ENCODE measurements around the gene SEZ6. TPM values are rescaled to one million over a fixed set of nuclear protein-coding genes. Genes with fewer than 3 reads are reported as not detected.

SEZ6 gene
- total and polyA plus RNA-seq, 2 of the 4 experiments (the other 2 are of a cell fraction): not detected

DNA sequence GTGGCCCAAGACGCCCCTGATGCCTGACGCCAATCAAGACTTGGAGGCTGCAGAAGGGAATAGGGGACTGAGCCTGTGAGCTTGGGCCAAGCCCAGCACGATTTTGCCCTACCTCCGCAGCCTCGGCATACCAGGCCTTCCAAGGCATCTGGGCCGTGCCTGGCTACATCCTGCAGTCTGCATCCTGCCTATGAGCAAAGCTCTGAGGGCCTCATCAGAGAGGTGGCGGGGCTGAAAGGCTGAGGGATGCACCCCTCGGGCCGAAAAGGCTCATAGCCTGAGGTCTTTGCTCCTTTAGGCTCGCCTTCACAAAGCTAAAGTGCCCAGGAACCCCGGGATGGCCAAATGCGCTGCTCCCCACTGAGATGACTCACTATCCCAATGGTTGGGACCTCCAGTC lies 2.5 kb downstream of the SEZ6 start:
- Histone ChIP-seq H4K8ac (ENCODE audit: low read depth in 2 of 2, low read length in 2 of 2) (no peak overlapping the region), H2BK15ac (ENCODE audit: low read depth, low read length) (no peak overlapping the region), H4K20me1 (ENCODE audit: insufficient read depth, low read length) (peaks cover 3% of the 10 kb centered on the region; the same call in 1 of the 2 replicates), H3K36me3 (ENCODE audit: control insufficient read depth, insufficient read depth, low read length) (no peaks in the 10 kb centered on the region), H2BK20ac (ENCODE audit: low read depth, low read length) (no peak overlapping the region), H3K4ac (ENCODE audit: low read depth, low read length) (no peak overlapping the region), H2BK120ac (ENCODE audit: low read depth, low read length) (no peak overlapping the region), H3K23ac (ENCODE audit: low read depth, low read length) (no peak overlapping the region), H3K4me1 (ENCODE audit: control insufficient read depth, insufficient read depth, low read length) (peaks cover 3% of the 10 kb centered on the region), H3K27me3 (ENCODE audit: control insufficient read depth, insufficient read depth, low read length) (peaks cover 78% of the 10 kb centered on the region), H3K18ac (ENCODE audit: low read depth, low read length) (no peak overlapping the region), H3K9ac (ENCODE audit: low read depth, low read length) (no peak overlapping the region), H2BK5ac (ENCODE audit: low read depth, low read length, poor library complexity, severe bottlenecking) (no peak overlapping the region), H2AFZ (replicated peaks; ENCODE audit: low read length, poor library complexity) (no peak overlapping the region), H4K91ac (ENCODE audit: insufficient read depth, low read depth, low read length) (no peak overlapping the region), H3K14ac (replicated peaks; ENCODE audit: low read depth, low read length) (no peak overlapping the region), H2AK9ac (replicated peaks; ENCODE audit: low read depth, low read length, poor library complexity) (no peak overlapping the region), H3K9me3 (ENCODE audit: control insufficient read depth, insufficient read depth, low read length) (peaks cover 1% of the 10 kb centered on the region; the same call in 1 of the 2 replicates), H2AK5ac (ENCODE audit: low read depth, low read length) (no peak overlapping the region), H4K5ac (ENCODE audit: low read depth, low read length) (no peak overlapping the region), H3K9me1 (ENCODE audit: insufficient read depth, low read length) (0 out of 2 replicates have a peak, but pooled peaks cover 3% of the 10 kb centered on the region), H3K79me1 (ENCODE audit: low read depth in 1 of 2, low read length in 2 of 2) (no peaks in the 10 kb centered on the region), H3K4me3 (ENCODE audit: insufficient read depth, low read depth, low read length) (no peak overlapping the region), H3K4me2 (ENCODE audit: low read depth, low read length) (no peak overlapping the region), H3K56ac (ENCODE audit: extremely low read depth, insufficient read depth, low read length) (no peak overlapping the region), H3K27ac (ENCODE audit: insufficient read depth, low read length) (no peak overlapping the region)
- no CpG with 5 or more reads among the region's 12 CpGs for WGBS, 2 experiments (ENCODE audit: extremely low coverage in 2 of 2, insufficient read length in 1 of 2)
- intact Hi-C loops (cut with micrococcal nuclease): no loop called here
- dilution Hi-C loops (cut with HindIII; ENCODE audit: low sequenced_read_pairs, unreplicated experiment): no loop called here
- in situ Hi-C loops (cut with MboI; ENCODE audit: low sequenced_read_pairs): no loop called here
- POLR2A ChIA-PET (ENCODE audit: unreplicated experiment): no interaction called here
- no peak for DNase-seq
- CTCF ChIA-PET: no interaction called here
- ATAC-seq (ENCODE audit: low read depth): no peak
- no peak for TF ChIP-seq CHD1 (IDR thresholded peaks at IDR 0.05; ENCODE audit: low read depth, low read length)
- TF ChIP-seq MXI1 (IDR thresholded peaks at IDR 0.05; ENCODE audit: borderline replicate concordance, low read depth, low read length): no peak
- BruUV-seq (replicated peaks): no TSS peak
